ENCODE results near the gene WDR45B.

The WDR45B gene

DNA sequence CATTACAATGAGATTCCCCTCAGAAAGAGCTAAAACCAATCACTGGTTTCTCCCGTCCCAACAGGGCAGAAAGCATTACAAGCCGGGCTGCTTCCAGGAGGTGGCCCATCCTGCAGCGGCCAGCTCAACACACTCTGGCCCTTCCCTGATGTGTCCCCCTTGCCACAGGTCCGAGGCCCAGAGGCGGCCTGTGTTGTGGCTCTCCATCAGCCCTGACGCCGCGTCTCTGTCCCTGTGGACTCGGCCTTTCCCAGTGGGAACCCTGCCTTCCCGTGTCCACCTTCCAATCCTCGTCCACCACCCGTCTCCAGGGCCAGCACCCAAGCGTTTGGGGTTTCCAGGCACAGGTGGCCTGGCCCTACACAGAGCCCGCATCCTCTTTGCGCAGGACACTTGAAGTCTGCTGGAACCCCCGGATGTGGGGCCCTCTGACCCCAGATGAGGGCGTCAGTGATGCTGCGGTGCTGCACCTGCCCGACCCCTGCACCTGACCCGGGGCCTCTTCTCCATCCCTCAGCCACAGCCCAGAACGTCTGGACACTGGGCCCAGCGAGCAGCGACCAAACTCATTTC lies 29.2 kb upstream of the WDR45B start:
- DNase-seq, result no peak

DNA sequence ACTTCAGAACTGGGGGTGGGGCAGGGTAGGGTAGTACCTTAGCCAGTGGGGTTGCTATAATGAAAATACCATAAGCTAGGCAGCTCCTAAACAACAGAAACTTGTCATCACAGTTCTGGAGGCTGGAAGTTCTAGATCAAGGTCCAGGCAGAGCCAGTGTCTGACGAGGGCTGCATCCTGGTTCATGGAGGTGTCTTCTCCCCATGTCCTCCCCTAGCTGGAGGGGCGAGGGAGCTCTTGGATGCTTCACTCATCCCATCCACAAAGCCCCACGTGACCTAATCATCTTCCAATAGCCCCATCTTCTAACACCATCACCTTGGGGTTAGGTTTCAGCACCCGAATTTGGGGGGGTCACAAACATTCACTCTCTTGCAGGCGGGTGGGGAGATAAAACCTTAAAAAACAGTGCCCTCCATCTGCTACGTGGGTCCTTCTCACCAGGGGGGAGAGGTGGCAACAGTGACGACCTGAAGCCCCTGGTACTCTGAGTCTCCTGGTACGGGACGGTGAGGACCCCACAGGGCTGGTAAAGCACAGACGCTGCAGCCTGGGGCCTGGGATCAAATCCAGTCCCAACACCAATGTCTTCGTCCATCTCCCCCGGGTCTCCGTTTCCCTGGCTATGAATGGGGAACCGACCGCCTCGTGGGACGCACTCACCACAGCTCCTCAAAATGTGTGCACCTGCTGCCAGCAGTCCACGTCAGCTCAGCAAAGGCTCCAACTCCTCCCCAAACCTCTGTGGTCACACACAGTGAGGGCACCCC lies 27.4 kb upstream of the WDR45B start:
- peak in 1 of 56 donors; percentile 29 for DNase-seq

DNA sequence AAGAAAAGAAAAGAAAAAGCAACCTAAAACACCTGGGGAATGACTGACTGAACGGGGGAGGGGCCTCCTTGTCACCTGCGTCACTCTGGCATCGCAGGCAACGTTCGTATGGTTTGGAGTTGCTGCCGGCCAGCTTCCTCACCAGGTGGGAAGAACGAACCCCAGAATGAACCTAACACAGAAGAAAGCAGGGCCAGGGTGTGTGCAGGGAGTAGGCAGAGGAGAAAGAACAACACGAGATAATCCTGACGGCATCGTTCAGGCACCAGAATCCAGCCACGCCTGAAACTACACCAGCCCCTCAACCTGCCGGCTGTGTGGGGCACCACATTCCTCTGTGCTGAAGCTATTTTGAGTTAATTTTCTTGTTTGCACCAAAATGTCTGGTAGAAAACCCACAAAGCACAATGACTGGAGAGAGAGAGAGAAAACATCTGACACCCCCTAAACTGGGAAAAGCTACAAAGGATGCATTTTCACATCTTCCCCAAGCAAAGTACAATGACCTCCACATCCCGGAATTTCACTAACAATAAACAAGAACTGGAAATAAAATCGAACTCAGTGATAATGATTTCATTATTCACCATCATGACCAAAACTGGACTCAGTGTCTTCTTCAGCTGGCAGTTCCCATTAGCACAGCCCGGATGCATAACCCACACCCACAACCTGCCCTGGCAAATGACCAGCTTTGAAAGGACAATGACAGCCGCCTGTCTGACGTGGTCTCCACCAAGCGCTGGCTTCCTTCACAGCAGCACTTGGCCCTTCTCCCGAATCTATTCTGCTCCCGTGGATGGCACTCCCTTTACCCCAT lies 26.6 kb upstream of the WDR45B start:
- DNase-seq, result peak in 29 of 56 donors; percentile 17 to 90 (median 51)

DNA sequence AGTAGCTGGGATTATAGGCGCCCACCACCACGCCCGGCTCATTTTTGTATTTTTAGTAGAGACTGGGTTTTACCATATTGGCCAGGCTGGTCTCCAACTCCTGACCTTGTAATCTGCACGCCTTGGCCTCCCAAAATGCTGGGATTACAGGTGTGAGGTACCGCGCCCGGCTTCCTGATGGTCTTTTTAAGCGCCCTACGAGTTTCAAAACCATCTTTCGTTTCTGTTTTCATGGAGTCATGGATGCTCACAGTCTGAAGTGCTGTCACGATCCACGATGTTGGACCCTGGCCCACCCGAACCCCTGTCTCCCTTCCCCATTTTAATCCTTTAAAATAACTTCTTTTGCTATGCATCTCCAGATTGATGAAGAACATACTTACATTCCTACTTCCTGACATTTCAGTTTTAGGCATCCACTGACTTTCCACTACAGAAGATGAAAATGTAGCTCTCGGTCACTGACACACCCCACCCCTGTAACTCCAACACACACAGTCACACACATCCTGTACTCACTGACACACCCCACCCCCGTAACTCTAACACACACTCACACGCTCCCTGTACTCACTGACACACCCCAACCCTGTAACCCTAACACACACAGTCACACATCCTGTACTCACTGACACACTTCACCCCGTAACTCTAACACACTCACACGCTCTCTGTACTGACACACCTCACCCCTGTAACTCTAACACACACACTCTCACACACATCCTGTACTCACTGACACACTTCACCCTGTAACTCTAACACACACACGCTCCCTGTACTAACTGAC lies 22.6 kb upstream of the WDR45B start:
- no peak for DNase-seq

DNA sequence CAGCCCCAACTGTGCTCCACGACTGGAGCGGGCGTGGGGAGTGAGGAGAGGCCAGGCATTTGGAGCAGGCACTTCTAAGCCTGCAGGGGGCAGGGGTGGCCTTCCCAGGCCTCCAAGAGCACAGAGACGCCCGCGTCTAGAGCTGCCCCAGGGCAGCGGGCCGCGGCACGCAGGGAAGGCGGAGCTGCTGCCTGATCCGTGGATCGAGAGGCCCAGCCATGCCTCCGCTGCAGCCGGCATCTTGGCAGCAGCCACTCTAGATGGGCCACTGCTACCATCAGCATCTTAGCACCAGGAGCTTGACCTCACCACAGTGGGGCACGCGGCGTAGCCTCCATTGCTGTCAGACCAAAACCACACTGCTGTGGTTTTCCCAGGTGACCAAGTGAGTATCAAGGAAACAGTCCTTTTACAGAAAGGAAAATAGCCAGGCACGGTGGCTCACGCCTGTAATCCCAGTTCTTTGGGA lies 20.4 kb upstream of the WDR45B start:
- DNase-seq, result peak in 49 of 56 donors; percentile 16 to 88 (median 60)

DNA sequence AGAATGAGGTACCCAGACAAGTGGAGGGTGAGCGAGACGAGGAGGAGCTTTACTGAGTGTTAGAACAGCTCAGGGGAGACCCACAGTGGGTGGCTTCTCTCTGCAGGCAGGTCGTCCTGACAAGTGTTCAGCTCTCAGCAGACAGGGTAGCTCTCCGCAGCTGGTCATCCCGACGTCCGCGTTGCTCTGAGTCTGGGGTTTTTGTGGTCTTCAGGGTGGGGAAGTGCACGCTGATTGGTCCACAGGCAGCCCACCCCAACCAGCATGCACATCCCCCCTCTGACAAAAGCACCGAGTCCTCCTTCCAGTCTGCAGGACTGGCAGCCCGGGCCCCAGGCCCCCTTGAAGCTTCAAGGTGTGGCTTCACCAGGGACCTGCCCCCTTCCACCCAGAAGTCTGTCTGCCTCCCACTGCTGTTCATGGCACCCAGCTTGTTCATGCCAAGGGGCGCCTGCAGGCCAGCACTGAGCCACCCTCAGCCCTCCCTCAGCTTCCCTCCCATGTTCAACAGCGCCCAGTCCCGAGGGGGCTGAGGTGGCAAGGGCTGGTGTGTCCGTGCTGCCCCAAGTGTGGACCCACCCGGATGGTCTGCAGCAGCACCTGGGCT lies 19.9 kb upstream of the WDR45B start:
- no peak for DNase-seq

DNA sequence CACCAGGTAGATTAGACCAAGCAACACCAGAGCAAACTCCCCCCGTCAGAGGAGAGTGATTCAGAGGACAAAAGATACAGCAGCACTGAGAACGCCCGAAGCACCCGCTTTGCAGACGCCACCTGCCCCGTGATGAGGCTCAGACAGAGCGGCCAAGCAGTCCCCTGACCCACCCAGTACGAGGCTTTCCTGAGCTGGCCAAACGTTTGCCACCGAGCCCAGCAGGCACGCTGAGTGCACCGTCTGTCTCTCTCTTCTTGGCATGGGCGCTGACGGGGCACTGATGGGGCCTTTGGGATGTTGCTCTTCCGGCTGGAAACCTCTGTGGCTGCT lies 19.4 kb upstream of the WDR45B start:
- DNase-seq, result no peak

DNA sequence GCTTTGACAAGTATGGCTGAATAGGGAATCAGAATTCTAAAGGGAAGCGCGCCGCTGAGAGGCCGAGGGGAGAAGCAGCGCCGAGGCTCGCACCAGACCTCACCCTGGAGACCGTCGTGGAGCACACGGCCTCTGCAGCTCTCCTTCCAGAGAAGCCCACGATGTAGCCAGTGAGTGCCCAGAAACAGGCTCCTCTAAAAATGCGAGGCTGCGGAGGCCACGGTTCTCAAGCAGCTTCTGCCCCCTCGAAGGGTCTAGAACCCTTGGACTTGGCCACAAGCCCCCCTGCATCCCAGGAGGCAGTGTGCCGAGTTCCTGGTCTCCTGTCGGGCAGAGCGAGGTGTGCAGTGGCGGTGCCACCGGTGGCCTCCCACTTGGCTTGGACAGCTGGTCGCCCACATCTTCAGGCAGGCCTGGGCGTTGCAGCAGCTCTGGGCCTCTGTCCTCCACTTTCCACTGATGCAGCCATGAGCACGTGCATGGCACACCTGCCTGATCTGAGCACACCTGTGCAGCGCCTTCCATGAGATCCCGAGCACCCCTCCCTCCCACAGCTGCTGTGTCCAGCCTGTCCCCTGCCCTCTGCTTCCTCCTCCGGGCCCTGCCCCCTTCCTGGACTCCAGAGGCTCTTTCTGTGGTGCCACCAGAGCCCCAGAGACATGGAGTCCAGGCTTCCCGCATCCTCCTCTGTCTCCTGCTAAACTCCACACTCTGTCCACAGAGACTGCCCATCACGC lies 18.9 kb upstream of the WDR45B start:
- DNase-seq, result no peak

DNA sequence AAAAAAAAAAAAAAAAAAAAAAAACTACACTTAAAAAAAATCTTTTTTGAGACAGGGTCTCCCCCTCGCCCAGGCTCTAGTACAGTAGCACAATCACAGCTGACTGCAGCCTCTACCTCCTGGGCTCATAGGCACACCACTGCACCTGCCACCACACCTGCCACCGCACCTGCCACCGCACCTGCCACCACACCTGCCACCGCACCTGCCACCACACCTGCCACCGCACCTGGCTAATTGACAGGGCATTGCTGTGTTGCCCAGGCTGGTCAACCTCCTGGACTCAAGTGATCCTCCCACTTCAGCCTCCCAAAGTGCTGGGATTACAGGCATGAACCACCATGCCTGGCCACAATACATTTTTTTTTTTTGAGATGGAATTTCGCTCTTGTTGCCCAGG lies 17.6 kb upstream of the WDR45B start:
- no peak for DNase-seq

DNA sequence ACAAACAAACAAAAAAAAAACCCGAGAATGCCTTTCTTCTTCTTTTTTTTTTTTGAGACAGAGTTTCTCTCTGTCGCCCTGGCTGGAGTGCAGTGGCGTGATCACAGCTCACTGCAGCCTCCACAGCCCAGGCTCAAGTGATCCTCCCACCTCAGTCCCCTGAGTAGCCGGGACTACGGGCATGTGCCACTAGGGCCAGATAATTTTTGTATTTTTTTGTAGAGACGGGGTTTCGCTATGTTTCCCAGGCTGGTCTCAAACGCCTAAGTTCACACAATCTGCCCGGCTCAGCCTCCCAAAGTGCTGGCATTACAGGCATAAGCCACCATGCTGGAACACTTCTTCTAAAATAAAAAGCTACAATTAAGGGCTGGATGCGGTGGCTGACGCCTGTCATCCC lies 17.0 kb upstream of the WDR45B start:
- no peak for DNase-seq

DNA sequence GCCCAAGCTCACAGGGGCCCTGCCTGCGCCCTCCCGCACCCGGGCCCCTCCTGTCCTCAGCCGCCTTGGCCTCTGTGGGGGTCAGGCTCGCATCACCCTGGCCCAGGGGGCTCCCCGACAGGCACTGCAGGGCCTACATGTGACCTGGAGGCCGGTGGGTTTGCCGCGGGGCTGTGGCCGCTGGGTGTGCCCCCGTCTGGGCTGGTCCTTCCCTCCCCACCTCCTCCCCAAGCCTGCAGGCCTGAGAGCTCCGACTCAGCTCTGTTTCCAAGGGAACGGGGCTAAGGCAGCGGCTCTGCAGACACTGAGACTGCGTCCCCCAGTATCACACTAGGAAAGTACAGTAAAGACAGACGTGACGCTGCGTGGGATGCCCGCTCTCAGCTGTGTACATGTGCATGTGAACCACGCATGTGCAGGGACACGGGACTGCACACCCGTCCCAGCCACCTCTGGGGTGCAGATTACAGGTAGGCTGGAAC lies 16.5 kb upstream of the WDR45B start:
- DNase-seq, result peak in 25 of 56 donors; percentile 11 to 77 (median 50)

DNA sequence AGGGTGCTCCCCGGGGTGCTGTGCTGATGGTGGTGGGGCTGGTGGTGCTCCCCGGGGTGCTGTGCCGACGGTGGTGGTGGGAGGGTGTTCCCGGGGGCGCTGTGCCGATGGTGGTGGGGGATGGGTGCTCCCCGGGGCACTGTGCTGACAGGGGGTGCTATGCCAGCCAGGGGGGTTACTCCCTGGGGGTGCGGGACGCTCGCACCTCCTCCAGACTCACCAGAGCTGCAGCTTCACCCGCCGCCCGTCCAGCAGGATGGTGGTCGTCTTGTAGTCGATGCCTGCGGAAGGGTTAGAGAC lies 16.0 kb upstream of the WDR45B start:
- DNase-seq, result no peak

DNA sequence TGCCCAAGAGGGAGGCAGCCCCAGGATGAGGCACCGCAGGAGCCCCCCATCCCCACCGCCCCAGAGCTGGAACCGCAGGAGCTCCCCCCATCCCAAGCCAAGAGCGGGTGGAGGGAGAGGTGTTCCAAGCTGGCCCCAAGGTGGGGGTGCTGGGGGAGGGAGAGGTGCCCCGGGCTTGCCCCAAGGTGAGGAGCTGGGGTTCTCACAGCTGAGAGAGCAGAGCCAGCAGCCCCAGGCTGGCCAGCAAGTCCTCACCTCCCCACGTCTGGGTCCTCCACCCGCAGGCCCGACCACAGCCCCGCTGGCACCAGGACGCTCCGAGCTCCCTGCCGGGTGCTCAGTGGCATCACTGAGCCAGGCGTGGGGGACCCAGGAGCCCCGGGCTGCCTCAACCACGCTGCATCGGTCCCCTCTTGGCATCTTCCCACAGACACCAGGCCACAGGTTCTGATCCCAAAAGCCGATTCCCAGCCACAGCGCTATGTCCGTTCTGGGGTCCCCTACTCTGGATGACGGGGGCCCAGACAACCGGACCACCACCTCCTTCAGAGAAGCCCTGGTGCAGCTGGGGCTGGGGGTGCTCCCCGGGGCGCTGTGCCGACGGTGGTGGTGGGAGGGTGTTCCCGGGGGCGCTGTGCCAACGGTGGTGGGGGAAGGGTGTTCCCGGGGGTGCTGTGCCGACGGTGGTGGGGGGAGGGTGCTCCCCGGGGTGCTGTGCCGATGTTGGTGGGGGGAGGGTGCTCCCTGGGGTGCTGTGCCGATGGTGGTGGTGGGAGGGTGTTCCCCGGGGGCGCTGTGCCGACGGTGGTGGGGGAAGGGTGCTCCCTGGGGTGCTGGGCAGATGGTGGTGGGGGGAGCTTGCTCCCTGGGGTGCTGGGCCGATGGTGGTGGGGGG lies 15.4 kb upstream of the WDR45B start:
- DNase-seq, result no peak

DNA sequence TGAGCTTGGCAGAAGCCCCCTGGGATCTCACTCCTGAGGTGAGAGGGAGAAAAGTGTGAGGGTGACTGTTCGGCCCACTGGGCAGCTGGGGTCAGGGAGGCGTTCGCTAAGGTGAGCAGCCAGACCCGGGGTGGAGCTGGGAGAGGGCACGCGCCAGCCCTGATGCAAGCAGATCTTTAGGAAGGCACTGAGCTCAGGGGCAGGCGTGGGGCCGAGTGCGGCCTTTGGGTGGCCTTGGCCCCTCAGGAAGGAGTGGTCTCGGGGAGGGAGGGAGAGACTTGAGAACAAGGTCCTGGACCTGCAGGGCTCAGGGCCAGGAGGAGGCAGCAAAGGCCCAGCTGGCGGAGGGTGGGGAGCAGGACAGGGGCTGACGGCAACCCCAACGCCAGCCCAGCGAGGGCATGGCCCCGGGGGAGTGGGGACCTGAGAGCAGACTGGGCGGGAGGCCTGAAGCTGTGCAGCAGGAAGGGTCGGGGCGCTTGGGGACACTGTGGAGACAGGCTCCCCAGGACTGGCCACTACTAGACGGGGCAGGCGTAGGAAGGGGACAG lies 14.5 kb upstream of the WDR45B start:
- DNase-seq, result no peak

DNA sequence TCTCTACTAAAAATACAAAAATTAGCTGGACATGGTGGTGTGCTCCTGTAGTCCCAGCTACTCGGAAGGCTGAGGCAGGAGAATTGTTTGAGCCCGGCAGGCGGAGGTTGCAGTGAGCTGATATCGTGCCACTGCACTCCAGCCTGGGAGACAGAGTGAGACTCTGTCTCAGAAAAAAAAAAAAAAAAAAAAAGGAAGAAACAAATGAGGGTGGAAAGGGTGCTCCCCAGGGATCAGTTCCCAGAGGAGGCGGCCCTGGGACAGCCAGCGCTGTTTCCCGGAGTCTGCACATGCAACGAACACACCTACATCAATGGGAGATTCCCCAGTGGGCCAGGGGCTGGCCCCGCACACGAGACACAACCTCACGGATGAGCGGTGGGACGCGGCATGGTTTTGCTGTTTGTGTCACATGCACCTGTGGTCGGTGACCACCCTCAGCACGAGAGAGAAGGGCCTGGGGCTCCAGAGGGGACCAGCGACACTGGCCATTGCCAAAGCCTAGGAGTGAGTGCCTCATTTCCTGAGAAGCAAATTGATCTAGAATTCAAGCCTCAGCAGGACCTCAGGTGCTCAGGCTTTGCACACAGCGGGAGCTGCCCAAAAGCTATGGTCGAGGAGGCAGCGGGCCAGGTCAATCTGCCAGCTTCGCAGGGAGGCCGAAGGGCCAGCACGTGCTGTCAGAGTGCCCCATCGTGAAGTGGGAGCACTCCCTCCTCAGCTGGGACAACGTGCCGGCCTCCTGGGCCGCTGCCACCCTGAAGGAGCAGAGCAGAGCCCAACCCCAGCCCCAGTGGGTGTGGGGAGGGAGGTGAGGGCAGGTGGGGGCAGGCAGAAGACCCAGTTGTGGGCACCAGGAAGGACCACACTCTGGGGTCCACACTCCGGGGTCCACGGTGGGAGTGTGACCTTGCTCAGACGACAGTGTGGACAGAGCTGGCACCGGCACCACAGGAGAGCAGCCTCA lies 13.8 kb upstream of the WDR45B start:
- no peak for DNase-seq

DNA sequence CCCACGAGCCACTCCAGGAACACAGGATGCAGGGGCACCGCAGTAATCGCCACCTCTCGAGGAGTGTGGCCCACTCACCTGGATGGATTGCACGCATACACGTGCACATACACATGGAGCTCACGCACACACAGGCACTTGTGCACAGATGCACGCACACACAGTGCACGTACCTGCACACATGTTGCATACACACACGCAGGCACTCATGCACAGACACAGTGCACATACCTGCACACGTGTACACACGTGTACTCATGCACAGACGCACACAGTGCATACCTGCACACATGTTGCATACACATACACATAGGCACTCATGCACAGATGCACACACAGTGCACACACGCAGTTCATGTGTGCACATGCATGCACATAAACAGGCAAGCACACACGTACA lies 11.6 kb upstream of the WDR45B start:
- DNase-seq, result no peak

DNA sequence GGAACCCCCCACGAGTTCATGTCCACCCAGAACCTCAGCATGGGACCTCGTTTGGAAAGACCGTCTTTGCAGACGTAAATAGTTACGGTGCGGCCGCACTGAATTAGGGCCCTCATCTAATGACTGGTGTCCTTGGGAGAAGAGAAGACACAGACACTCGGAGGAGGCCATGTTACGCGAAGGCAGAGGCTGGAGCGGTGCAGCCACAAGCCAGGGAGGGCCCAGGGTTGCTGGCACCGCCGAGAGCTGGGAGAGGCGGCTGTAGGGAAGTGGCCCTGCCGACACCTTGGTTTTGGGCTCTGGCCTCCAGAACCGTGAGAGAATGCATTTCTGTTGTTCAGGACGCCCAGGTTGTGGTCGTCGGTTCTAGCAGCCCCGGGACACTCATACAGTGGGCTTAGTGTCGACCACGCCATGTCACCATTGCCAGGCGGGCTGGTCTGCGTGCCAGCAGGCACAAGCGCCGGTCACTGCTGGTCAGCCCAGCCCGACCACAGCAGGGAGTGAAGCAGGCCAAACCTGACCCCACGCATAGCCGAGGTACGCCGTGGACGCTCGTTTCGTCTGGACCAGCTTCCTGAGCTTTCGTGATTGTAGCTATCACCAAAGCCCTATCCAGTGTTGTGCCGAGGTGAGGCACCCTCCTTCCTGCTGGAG lies 10.7 kb upstream of the WDR45B start:
- no peak for DNase-seq
